Measurements from ENCODE around the gene VN1R5. TPM values are rescaled to one million over a fixed set of nuclear protein-coding genes. Genes with fewer than 3 reads are reported as not detected.

Gene VN1R5
- total RNA-seq, 4 donors from 2014 or later = not detected

- no peak for TF ChIP-seq CTCF (IDR thresholded peaks at IDR 0.05; ENCODE audit: low read depth)
These were observed 39.6 kb upstream of the VN1R5 start for GRCh38 chr1:247216261-247216660.

GRCh38 chr1:247218121-247218651 lies 37.7 kb upstream of the VN1R5 start:
- TF ChIP-seq CTCF (IDR thresholded peaks at IDR 0.05; ENCODE audit: low read depth) = no peak

- TF ChIP-seq CTCF (IDR thresholded peaks at IDR 0.05; ENCODE audit: low read depth) = no peak
These were observed 33.0 kb upstream of the VN1R5 start for GRCh38 chr1:247222840-247223239.

GRCh38 chr1:247224822-247225221 lies 31.1 kb upstream of the VN1R5 start:
- TF ChIP-seq CTCF (IDR thresholded peaks at IDR 0.05; ENCODE audit: low read depth) = no peak

GRCh38 chr1:247228133-247228532 lies 27.7 kb upstream of the VN1R5 start:
- TF ChIP-seq CTCF (IDR thresholded peaks at IDR 0.05; ENCODE audit: low read depth) = no peak

GRCh38 chr1:247241691-247242090 lies 14.2 kb upstream of the VN1R5 start:
- TF ChIP-seq CTCF (IDR thresholded peaks at IDR 0.05; ENCODE audit: low read depth) = no peak

GRCh38 chr1:247243524-247244137 lies 12.2 kb upstream of the VN1R5 start:
- TF ChIP-seq CTCF (IDR thresholded peaks at IDR 0.05; ENCODE audit: low read depth) = no peak

Data from subcutaneous adipose tissue (tissue), 4 donors.